ENCODE data around the gene TCF4.

The TCF4 gene

GRCh38 chr18:55380589-55380988, 207.4 kb downstream of the TCF4 start:
- no peak for DNase-seq

GRCh38 chr18:55376387-55376786, 211.6 kb downstream of the TCF4 start:
- no peak for DNase-seq

- DNase-seq: no peak
These were observed 212.1 kb downstream of the TCF4 start for GRCh38 chr18:55375930-55376329.

- DNase-seq: no peak
These were observed 213.3 kb downstream of the TCF4 start for GRCh38 chr18:55374741-55375140.

- DNase-seq: no peak
These were observed 215.8 kb downstream of the TCF4 start for GRCh38 chr18:55372209-55372608.

GRCh38 chr18:55370936-55371335, 217.1 kb downstream of the TCF4 start:
- DNase-seq: no peak

GRCh38 chr18:55369346-55369745, 218.6 kb downstream of the TCF4 start:
- DNase-seq: no peak

GRCh38 chr18:55365342-55365741, 222.7 kb downstream of the TCF4 start:
- DNase-seq: no peak

- no peak for DNase-seq
These were observed 225.7 kb downstream of the TCF4 start for GRCh38 chr18:55362303-55362702.

- DNase-seq: no peak
These were observed 226.3 kb downstream of the TCF4 start for GRCh38 chr18:55361492-55362250.

GRCh38 chr18:55360061-55360460, 227.9 kb downstream of the TCF4 start:
- no peak for DNase-seq

GRCh38 chr18:55356815-55357214, 231.2 kb downstream of the TCF4 start:
- DNase-seq: no peak

- peak; percentile 52 for DNase-seq
These were observed 232.8 kb downstream of the TCF4 start for GRCh38 chr18:55355223-55355622.

GRCh38 chr18:55354795-55355194, 233.2 kb downstream of the TCF4 start:
- peak; percentile 62 for DNase-seq

- peak; percentile 76 for DNase-seq
These were observed 234.2 kb downstream of the TCF4 start for GRCh38 chr18:55353806-55354205.

- no peak for DNase-seq
These were observed 234.6 kb downstream of the TCF4 start for GRCh38 chr18:55353391-55353790.

GRCh38 chr18:55351980-55352714, 235.8 kb downstream of the TCF4 start:
- DNase-seq: no peak

GRCh38 chr18:55351241-55351691, 236.7 kb downstream of the TCF4 start:
- DNase-seq: no peak

- DNase-seq: no peak
These were observed 238.3 kb downstream of the TCF4 start for GRCh38 chr18:55349685-55350084.

- no peak for DNase-seq
These were observed 240.8 kb downstream of the TCF4 start for GRCh38 chr18:55346961-55347740.

GRCh38 chr18:55346387-55346786, 241.6 kb downstream of the TCF4 start:
- DNase-seq: no peak

- DNase-seq: no peak
These were observed 242.7 kb downstream of the TCF4 start for GRCh38 chr18:55345103-55345950.
